GM18873 (cell line): Measurements from ENCODE around the gene SNTA1.
"Not testable (repeated sequence)": the region's sequence is repeated elsewhere in the genome, so short reads cannot be mapped to it uniquely, and the experiment has no call there.

Experiments used
- ATAC-seq: cut with Tn5 transposase; IDR thresholded peaks from one replicate; pipeline ENCODE4 v1.9.1; 2021; ENCODE audit warnings: mild to moderate bottlenecking, moderate library complexity, moderate number of reproducible peaks; ENCODE audit not compliant: unreplicated experiment, low FRiP score

SNTA1 gene

DNA sequence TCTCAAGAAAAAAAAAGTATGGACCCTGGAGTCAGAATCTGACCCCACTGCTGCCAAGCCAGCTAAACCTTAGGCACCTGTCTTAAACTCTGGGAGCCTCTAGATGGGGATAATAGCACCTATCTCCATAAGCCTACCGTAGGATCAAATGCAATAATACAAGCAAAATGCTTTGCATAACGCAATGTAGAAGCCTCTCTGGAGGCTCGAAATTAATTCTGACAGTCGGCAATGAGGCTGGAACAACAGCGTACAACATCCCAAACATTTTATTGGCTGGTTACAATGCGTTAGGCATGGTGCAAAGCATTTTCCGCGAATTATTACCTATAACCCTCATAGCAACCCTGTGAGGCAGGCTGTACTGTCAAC lies 42.8 kb downstream of the SNTA1 start:
- no peak for ATAC-seq

DNA sequence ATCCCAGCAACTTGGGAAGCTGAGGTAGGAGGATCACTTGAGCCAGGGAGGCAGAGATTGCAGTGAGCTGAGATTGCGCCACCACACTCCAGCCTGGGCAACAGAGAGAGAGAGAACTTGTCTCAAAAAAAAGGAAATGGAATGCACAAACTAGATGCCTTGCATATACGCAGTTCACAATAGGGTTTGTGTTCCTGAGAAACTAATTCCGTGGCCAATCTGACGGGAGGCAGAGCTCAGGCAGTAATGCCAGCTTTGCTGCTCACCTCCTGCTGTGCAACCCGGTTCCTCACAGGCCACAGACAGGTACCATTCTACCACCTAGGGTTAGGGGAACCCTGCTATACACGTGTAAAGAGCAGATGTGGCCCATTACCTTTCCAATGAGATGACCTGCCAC lies 43.6 kb downstream of the SNTA1 start:
- no peak for ATAC-seq

DNA sequence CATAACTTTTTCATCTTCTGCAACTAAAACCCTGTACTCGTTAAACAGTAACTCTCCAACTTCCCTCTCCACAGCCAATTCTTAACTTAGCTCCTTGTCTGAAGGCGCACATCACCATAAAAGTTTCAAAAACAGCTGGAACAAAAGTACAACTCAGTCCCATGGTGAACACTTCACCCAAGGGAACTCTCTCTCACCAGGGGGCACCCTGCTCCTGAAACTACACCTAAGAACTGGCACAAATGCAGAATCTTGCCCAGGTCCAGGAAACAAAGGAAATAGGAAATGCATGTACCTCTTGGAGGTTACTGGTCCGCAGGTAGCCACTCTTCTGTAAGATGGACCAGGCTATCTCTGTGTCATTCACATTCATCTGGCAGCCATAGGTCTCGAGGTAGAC lies 48.8 kb downstream of the SNTA1 start:
- ATAC-seq = no peak

DNA sequence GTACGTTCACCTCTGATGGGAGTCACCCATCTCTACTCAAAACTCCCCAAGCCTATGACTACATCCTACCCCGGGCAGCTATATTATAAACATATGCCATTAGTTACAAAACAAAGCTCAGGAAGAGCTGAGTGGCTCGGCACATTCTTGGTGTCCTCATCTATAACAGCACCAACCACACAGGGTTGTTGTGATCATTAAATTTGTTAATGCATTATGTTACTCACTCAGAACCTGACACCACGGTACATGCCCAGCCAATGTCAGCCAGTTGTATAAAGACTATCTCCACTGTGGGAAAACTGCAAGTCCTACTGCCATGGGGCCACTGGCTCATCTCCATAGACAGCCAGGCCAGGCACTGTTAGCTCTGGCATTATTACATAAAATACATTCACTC lies 50.0 kb downstream of the SNTA1 start:
- ATAC-seq = no peak

DNA sequence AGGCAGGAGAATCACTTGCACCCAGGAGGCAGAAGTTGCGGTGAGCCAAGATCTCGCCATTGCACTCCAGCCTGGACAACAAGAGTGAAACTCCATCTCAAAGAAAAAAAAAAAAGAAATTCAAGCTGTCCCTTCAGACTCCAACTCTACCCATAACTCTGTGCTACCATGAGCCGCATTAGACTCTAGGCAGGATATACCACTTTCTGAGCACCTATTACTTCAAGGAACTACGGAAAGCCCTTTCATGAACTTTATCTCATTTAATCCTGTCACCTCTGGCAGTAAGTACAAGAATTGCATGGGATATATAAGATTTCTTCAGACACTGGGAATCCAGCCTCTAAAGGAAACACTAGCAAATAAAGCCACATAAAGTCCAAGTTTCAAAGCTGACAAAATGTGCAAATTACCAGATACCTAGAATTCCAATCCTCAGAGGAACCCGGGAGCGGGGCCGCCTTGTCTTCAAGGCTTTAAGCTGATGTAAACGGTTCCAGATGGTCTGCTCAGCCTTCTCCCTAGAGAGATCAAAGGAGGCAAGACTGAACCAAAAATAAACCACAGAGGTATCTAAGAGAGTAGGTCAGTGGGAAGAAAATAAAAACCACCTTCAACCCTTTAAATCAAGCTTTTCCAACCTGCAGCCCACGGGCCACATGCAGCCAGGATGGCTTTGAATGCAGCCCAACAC lies 51.7 kb downstream of the SNTA1 start:
- ATAC-seq = no peak

DNA sequence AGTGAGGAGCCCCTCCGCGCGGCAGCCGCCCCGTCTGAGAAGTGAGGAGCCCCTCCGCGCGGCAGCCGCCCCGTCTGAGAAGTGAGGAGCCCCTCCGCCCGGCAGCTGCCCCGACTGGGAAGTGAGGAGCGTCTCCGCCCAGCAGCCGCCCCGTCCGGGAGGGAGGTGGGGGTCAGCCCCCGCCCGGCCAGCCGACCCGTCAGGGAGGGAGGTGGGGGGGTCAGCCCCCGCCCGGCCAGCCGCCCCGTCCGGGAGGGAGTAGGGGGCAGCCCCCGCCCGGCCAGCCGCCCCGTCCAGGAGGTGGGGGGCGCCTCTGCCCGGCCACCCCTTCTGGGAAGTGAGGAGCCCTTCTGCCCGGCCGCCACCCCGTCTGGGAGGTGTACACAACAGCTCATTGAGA lies 54.2 kb downstream of the SNTA1 start:
- not testable (repeated sequence) for ATAC-seq

DNA sequence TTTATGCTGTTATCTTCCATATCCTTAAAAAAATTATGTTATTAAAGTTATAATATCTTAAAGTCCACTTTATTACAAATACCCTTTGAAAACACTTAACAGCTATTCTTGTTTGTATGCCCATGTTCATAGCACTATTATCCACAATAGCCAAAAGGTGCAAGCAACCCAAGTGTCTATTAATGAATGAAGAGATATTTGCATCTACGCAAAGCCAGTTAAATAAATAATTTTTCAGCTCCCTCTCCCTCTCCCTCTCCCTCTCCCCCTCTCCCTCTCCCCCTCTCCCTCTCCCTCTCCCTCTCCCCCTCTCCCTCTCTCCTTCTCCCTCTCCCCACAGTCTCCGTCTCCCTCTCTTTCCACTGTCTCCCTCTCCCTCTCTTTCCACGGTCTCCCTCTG lies 55.3 kb downstream of the SNTA1 start:
- no peak for ATAC-seq

DNA sequence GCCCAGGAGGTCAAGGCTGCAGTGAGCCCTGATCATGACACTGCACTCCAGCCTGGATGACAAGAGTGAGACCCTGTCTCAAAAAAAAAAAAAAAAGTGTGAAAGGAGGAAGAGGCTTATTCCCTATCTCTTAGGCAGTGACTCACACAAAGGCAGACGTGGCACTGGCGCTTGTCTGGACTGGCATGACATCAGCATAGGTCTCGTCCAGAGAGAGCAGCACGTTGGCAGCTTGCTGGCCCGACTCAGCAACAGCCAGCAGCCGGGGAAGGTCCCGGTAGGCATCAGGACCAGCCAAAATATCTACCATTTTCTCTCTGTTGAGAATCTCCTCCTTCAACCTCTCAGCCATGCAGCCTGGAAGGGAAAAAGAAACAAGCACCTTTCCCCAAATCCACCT lies 56.4 kb downstream of the SNTA1 start:
- ATAC-seq = no peak

DNA sequence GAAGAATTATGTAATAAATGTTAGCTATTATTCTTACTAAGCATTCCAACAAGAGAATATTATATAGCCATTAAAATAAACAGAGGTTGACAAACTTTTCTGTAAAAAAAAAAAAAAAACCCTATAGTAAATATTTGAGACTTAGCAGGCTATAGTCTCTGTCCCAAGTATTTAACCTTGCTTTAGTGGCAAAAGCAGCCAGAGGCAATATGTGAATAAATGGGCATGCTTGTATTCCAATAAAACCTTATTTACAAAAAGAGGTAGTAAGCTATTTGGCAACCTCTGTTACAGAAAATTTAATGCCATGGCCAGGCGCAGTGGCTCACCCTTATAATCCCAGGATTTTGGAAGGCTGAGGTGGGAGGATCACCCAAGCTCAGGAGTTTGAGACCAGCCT lies 56.9 kb downstream of the SNTA1 start:
- no peak for ATAC-seq

DNA sequence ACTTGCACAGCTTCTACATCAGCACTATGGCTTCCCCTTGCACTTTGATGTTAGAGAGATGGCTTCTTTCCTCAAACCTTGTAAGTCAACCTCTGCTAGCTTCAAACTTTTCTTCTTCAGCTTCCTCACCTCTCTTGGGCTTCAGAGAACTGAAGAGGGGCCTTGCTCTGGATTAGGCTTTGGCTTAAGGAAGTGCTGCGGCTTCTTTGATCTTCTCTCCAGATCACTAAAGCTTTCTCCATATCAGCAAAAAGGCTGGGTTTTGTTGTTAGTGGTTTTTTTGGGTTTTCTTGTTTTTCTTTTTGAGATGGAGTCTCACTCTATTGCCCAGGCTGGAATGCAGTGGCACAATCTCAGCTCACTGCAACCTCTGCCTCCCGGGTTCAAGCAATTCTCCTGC lies 66.2 kb downstream of the SNTA1 start:
- no peak for ATAC-seq

DNA sequence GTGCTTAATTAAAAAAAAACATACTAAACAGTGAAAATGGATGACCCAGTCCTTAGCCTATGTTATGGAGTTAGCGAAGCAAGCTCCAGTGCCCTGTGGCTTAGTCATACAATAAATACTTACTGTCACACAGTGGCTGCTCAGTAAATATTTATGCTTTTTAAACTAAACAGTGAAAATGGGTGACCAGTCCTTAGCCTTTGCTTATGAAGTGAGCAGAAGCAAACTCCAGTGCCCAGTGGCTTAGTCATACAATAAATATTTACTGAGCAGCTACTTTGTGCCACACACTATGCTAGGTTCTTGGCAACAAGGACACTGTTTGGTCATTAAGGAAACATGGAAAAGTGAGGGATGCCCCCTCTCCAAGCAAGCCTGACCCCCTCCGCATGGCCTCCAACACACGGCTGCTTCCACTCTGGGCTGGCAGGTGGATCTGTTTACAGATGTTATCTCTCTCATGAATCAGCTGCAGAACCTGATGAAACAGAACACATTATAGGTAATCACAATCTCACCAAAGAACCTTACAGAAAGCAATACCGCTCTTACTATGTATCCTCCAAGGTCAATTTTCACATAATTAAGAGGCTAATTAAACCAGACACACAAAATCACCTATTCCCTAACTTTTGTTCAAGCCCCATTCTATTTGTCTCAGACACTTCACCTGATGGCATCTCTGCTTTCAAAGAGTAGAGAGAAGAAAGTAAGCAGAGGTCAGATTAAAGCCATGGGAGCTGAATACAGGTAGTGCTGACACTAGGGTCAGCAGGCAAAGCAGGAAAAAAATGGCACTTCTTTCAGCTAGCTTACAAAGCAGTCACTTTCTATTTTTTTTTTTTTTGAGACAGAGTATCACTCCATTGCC lies 69.6 kb downstream of the SNTA1 start:
- ATAC-seq = no peak

DNA sequence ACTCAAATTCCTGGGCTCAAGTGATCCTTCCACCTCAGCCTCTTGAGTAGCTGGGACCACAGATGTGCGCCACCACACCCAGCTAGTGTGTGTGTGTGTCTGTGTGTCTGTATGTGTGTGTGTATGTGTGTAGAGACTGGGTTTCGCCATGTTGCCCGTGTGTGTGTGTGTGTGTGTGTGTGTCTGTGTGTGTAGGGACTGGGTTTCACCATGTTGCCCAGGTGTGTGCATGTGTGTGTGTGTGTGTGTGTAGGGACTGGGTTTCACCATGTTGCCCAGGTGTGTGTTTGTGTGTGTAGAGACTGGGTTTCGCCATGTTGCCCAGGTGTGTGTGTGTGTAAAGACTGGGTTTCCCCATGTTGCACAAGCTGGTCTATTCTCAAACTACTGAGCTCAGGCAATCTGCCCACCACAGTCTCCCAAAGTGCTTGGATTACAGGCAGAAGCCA lies 70.5 kb downstream of the SNTA1 start:
- ATAC-seq = no peak

DNA sequence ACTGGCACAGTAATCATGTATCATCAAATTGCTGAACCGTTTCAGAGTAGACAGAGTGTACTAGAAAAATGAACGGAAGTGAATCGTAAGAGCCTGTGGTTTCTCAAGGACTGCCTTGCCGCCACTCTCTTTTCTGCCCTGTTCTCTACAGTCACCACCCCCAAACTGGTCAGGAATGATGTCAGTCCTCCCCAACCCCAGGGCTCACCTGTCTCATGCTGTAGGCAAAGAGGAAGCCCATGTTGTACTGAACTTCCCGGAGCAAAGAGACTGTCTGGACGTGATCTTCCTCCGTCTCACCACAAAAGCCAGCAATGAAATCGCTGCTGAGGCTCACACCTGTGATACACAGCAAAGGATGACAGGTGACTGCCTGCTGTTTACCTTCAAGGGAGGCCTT lies 73.3 kb downstream of the SNTA1 start:
- no peak for ATAC-seq

DNA sequence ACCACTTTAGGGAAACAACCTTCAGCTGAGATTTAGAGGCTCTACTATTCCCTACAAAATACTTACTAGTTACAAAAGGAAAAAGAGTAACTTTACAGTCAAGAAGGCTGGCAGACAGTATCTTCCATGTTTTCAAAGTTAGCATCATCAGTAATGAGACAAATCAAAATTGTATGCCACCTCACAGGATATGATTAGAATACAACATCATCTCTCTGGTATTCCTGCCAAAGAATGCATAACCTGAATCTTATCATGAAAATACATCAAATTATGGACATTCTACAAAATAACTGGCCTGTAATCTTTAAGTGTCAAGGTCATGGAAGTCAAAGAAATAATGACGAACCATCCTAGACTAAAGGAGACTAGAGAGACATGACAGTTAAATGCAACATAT lies 80.7 kb downstream of the SNTA1 start:
- ATAC-seq = no peak

DNA sequence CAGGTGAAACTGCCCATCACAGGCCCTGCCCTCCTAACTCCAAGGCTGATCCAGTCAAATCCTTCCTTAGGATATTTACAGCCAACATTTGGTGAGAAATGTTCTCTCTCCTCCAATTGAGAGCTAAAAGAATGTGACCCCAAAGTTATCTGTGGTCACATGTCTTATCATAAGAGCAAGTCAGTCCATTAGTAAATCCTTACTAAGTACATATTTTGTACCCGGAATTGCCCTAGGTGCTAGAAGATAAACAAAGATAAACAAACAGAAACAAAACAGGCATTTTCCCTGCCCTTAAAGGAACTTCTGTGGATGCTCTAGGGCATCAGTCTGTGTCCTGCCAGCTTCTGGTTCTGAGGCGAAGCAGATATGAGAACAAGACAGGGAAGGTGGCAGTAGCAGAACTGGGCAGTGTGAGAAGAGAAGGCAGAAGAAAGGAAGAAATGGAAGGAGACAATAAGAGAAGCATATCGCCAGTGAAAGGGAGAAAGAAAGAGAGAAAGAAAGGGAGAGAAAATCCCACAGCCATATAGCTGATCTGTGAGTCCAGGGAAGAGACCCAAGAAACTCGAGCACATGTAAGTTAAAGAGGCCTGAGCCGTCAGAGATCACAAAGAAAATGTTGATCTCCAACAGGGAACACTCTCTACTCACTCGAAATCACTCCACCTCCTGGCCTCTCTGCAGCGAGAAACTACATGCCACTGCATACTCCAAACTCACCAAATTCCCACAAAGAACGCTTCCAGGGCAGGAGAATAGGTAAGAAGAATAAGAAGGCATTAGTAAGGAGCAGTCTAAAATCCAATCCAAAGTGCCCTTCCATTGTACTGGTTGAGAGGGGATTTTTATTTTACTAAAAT lies 83.9 kb downstream of the SNTA1 start:
- ATAC-seq = no peak
